ENCODE results near the gene MT3.

The MT3 gene

DNA sequence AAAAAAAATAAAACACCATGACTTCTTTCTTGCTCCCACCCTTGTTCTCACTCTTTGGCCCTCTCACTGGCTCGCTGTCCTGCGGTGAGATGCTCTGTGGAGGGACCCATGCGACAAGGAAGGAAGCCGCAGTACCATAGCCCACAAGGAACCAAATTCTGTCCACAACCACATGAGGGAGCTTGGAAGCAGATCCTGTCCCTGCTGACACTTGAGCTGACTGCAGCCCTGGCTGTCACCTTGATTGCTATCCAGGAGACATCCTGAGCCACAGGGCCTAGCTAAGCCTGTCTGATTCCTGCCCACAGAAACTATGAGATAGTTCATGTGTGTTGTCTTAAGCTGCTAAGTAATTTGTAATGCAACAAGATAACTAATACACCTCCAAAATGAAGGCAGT is 14.3 kb downstream of the MT3 start:
- Histone ChIP-seq H3K4me3 (ENCODE audit: low read depth, low read length) (no peak overlapping the region), H3K36me3 (ENCODE audit: control insufficient read depth, insufficient read depth, low read length) (no peaks in the 10 kb centered on the region), H3K9me3 (ENCODE audit: control insufficient read depth, insufficient read depth, low read depth, low read length) (no peaks in the 10 kb centered on the region), H3K4me1 (ENCODE audit: control insufficient read depth, insufficient read depth, low read length) (peaks cover 16% of the 10 kb centered on the region), H3K27me3 (ENCODE audit: control insufficient read depth, insufficient read depth, low read length) (peaks cover 14% of the 10 kb centered on the region), H3K27ac (ENCODE audit: low read depth, low read length) (no peak overlapping the region), H3K9ac (ENCODE audit: low read length) (no peak overlapping the region)

DNA sequence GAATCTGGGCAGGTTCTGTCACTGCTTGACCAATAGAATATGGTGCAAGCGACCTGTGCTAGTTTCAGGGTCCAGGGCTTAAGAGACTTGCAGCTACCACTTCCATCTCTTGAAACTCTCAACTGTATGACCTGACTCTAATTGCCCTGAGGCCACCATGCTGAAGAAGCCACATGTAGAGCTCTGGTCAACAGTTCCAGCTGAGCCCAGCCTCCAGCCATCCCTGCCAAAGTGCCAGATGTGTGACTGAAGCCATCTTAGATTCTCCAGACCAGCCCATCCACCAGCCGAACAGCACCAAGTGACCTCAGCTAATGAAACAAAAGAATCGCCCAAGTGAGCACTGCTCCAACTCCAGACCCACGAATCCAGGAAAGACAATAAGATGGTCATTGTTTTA is 15.6 kb downstream of the MT3 start:
- peaks cover 28% of the 10 kb centered on the region for H3K27me3 ChIP-seq (ENCODE audit: control insufficient read depth, insufficient read depth, low read length)
- H3K4me1 ChIP-seq (ENCODE audit: control insufficient read depth, insufficient read depth, low read length): peaks cover 30% of the 10 kb centered on the region
- no peak overlapping the region for H3K27ac ChIP-seq (ENCODE audit: low read depth, low read length)
- no peaks in the 10 kb centered on the region for H3K36me3 ChIP-seq (ENCODE audit: control insufficient read depth, insufficient read depth, low read length)
- no peak overlapping the region for H3K9ac ChIP-seq (ENCODE audit: low read length)
- no peak overlapping the region for H3K4me3 ChIP-seq (ENCODE audit: low read depth, low read length)
- H3K9me3 ChIP-seq (ENCODE audit: control insufficient read depth, insufficient read depth, low read depth, low read length): no peaks in the 10 kb centered on the region

DNA sequence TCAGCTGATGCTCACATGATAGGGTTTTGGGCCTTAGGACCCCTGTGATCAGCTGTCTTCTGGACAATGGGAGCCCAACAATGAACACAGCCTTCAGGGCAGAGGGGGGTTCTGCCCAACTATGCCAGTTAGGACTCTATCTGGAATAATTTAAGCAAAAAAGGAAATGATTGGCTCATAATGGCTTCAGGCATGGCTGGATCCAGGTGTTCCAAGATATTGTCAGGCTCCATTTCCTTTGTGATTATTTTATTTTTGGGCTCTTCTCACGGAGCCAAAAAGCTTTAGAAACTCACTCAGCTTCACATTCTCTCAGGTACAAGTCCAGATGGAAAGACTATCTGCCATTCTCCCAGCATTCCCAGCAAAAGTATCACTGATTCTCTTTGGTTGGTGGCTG is 16.1 kb downstream of the MT3 start:
- H3K4me1 ChIP-seq (ENCODE audit: control insufficient read depth, insufficient read depth, low read length): peaks cover 35% of the 10 kb centered on the region
- no peaks in the 10 kb centered on the region for H3K36me3 ChIP-seq (ENCODE audit: control insufficient read depth, insufficient read depth, low read length)
- peaks cover 33% of the 10 kb centered on the region for H3K27me3 ChIP-seq (ENCODE audit: control insufficient read depth, insufficient read depth, low read length)
- H3K9me3 ChIP-seq (ENCODE audit: control insufficient read depth, insufficient read depth, low read depth, low read length): no peaks in the 10 kb centered on the region
- H3K4me3 ChIP-seq (ENCODE audit: low read depth, low read length): no peak overlapping the region
- no peak overlapping the region for H3K9ac ChIP-seq (ENCODE audit: low read length)
- H3K27ac ChIP-seq (ENCODE audit: low read depth, low read length): no peak overlapping the region

DNA sequence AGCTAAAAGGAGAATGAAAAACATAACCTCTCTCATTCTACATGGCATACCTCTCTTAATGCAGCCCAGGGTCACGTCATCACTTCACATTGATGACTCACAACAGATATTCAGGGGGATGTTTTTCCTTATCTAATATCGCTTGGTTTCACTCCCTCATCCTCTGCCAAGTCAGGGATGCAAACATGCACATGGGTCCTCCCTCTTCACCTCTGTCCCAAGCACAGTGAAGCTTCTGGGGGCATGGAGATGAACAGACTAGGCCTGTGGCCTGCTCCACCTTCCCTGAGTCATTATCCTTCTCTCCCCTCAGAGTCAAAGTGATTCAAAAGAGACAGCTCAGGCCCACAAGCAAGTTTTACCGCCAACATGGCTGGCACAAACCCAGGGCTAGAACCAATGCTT is 16.7 kb downstream of the MT3 start:
- H3K9me3 ChIP-seq (ENCODE audit: control insufficient read depth, insufficient read depth, low read depth, low read length): no peaks in the 10 kb centered on the region
- no peak overlapping the region for H3K4me3 ChIP-seq (ENCODE audit: low read depth, low read length)
- H3K27me3 ChIP-seq (ENCODE audit: control insufficient read depth, insufficient read depth, low read length): peaks cover 39% of the 10 kb centered on the region
- no peak overlapping the region for H3K9ac ChIP-seq (ENCODE audit: low read length)
- H3K4me1 ChIP-seq (ENCODE audit: control insufficient read depth, insufficient read depth, low read length): peaks cover 36% of the 10 kb centered on the region
- H3K36me3 ChIP-seq (ENCODE audit: control insufficient read depth, insufficient read depth, low read length): no peaks in the 10 kb centered on the region
- H3K27ac ChIP-seq (ENCODE audit: low read depth, low read length): no peak overlapping the region

DNA sequence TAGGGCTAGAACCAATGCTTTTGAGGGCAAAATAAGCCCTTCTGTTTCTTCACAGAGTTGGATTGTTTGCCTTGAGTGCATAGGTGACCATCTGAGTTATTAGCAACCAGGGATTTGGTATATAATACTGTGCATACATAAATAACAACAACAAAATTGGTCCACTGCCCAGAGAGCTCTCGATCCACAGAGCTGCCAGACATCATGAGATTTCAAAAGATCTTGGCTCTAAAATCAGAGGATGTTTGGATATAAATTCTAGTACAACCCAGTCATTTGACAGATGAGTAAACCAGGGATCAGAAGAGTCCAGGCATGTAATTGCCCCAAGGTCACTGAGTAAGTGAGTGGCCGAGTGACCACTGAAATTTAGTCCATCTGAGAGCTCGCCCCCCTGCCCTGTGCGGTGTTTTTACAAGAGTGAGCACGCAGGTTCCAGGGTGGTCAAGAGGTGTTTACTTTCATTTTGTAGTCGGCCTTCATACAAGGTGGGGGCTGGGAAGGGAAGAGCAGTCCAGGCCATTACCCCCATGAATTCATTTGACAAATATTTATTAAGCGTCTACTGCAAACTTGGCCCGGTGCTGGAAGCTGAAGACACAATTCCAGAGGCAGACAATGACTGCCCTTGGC is 17.3 kb downstream of the MT3 start:
- H3K36me3 ChIP-seq (ENCODE audit: control insufficient read depth, insufficient read depth, low read length): no peaks in the 10 kb centered on the region
- H3K9ac ChIP-seq (ENCODE audit: low read length): no peak overlapping the region
- H3K4me1 ChIP-seq (ENCODE audit: control insufficient read depth, insufficient read depth, low read length): peaks cover 36% of the 10 kb centered on the region
- H3K9me3 ChIP-seq (ENCODE audit: control insufficient read depth, insufficient read depth, low read depth, low read length): no peaks in the 10 kb centered on the region
- no peak overlapping the region for H3K27ac ChIP-seq (ENCODE audit: low read depth, low read length)
- peaks cover 44% of the 10 kb centered on the region for H3K27me3 ChIP-seq (ENCODE audit: control insufficient read depth, insufficient read depth, low read length)
- H3K4me3 ChIP-seq (ENCODE audit: low read depth, low read length): no peak overlapping the region

DNA sequence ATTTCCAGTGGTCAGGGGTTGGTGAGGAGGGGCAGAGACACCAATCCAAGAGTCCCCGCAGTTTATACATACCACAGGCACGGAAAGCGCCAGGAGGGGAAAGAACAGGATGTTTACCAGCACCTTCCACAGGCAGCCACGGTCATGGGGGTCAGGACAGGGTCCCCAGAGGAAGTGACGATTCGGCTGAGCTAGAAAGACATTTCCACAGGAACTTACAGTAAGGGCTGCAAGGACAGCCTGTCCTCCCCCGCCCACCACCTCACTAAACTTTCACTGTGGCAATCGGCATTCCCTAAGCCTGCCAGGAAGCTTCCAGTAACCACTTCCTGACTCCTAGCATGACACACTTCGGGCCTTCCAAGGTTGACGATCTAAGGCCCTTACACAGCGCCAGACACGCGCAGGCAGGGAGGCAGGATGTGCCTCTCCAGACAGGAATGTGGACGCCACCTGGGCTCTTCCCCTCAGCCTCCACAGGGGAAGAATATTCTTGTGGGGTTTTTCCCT is 17.8 kb downstream of the MT3 start:
- Histone ChIP-seq H3K4me3 (ENCODE audit: low read depth, low read length) (no peak overlapping the region), H3K27ac (ENCODE audit: low read depth, low read length) (no peak overlapping the region), H3K27me3 (ENCODE audit: control insufficient read depth, insufficient read depth, low read length) (peaks cover 46% of the 10 kb centered on the region), H3K9me3 (ENCODE audit: control insufficient read depth, insufficient read depth, low read depth, low read length) (no peaks in the 10 kb centered on the region), H3K36me3 (ENCODE audit: control insufficient read depth, insufficient read depth, low read length) (no peaks in the 10 kb centered on the region), H3K4me1 (ENCODE audit: control insufficient read depth, insufficient read depth, low read length) (peaks cover 36% of the 10 kb centered on the region), H3K9ac (ENCODE audit: low read length) (peak overlapping the region; percentile 14)

DNA sequence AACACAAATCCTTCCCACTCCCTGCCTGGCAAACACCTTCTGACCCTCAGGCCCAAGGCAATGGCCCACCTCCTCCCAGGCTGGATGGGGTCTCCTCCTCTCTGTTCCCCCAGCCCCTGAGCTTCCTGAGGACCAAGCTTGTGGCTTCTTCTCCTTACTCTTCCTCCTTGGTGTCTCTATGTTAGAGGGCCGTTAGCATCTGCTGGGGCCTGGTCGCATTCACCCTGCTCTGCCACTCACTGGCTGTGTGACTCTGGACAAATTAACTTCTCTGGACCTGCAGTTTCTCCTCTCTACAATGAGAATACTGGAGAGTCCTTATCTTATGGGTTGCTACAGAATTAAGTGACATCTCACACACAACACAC is 18.3 kb downstream of the MT3 start:
- no peaks in the 10 kb centered on the region for H3K36me3 ChIP-seq (ENCODE audit: control insufficient read depth, insufficient read depth, low read length)
- H3K4me3 ChIP-seq (ENCODE audit: low read depth, low read length): peak overlapping the region; percentile 70
- H3K27me3 ChIP-seq (ENCODE audit: control insufficient read depth, insufficient read depth, low read length): peaks cover 46% of the 10 kb centered on the region
- H3K4me1 ChIP-seq (ENCODE audit: control insufficient read depth, insufficient read depth, low read length): peaks cover 36% of the 10 kb centered on the region
- H3K9ac ChIP-seq (ENCODE audit: low read length): peak overlapping the region; percentile 81
- no peaks in the 10 kb centered on the region for H3K9me3 ChIP-seq (ENCODE audit: control insufficient read depth, insufficient read depth, low read depth, low read length)
- peak overlapping the region; percentile 7; the same call in 1 of the 2 replicates for H3K27ac ChIP-seq (ENCODE audit: low read depth, low read length)

DNA sequence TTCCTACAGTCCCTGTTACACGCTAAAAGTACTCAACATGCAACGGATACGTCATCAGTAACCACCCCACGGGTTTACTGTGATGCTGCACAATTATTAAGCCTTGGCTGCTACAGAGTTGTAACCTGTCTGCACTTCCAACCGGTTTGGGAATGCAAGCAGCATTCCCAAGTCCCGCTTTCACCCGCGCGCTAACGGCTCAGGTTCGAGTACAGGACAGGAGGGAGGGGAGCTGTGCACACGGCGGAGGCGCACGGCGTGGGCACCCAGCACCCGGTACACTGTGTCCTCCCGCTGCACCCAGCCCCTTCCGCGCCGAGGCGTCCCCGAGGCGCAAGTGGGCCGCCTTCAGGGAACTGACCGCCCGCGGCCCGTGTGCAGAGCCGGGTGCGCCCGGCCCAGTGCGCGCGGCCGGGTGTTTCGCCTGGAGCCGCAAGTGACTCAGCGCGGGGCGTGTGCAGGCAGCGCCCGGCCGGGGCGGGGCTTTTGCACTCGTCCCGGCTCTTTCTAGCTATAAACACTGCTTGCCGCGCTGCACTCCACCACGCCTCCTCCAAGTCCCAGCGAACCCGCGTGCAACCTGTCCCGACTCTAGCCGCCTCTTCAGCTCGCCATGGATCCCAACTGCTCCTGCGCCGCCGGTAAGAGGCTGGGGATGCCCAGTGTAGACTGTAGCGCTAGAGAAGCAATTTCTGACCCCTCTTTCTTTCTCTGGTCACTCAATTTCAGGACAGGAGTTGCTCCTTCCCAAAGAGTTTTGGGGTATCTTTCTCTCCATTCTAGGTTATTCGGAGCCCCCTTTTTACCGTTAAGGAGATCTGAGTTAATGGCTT is 18.9 kb downstream of the MT3 start, which contains the start of gene MT2A:
MT2A (plus strand) TSS at position 542 of the 833 bp plus-strand sequence; CDS start at position 614, 72 bp downstream.
- peaks cover 36% of the 10 kb centered on the region for H3K4me1 ChIP-seq (ENCODE audit: control insufficient read depth, insufficient read depth, low read length)
- H3K27ac ChIP-seq (ENCODE audit: low read depth, low read length): peak within 1 kb of the TSS; percentile 7; the same call in 1 of the 2 replicates
- H3K27me3 ChIP-seq (ENCODE audit: control insufficient read depth, insufficient read depth, low read length): peaks cover 46% of the 10 kb centered on the region
- H3K36me3 ChIP-seq (ENCODE audit: control insufficient read depth, insufficient read depth, low read length): no peaks in the 10 kb centered on the region
- H3K4me3 ChIP-seq (ENCODE audit: low read depth, low read length): peak within 1 kb of the TSS; percentile 70
- H3K9ac ChIP-seq (ENCODE audit: low read length): peak within 1 kb of the TSS; percentile 81
- H3K9me3 ChIP-seq (ENCODE audit: control insufficient read depth, insufficient read depth, low read depth, low read length): no peaks in the 10 kb centered on the region

DNA sequence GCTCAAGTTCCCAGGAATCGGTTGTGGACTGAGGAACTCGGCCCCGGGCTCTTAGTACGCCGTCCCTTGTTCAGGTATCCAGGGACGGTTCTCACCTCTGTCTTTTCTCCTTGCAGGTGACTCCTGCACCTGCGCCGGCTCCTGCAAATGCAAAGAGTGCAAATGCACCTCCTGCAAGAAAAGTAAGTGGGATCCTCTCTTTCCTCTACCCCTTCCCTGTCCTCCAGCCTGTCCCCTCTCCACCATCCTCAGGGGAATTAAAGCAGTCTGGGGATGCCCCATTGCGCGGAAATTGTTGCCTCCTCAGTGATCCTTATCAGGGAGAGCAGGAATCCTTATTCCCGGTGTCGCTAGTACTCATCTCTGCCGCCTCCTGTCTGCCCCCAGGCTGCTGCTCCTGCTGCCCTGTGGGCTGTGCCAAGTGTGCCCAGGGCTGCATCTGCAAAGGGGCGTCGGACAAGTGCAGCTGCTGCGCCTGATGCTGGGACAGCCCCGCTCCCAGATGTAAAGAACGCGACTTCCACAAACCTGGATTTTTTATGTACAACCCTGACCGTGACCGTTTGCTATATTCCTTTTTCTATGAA is 19.6 kb downstream of the MT3 start:
- H3K9me3 ChIP-seq (ENCODE audit: control insufficient read depth, insufficient read depth, low read depth, low read length): no peaks in the 10 kb centered on the region
- H3K4me1 ChIP-seq (ENCODE audit: control insufficient read depth, insufficient read depth, low read length): peaks cover 36% of the 10 kb centered on the region
- no peaks in the 10 kb centered on the region for H3K36me3 ChIP-seq (ENCODE audit: control insufficient read depth, insufficient read depth, low read length)
- peak overlapping the region; percentile 70 for H3K4me3 ChIP-seq (ENCODE audit: low read depth, low read length)
- H3K27ac ChIP-seq (ENCODE audit: low read depth, low read length): no peak overlapping the region
- peak overlapping the region; percentile 74 for H3K9ac ChIP-seq (ENCODE audit: low read length)
- peaks cover 50% of the 10 kb centered on the region for H3K27me3 ChIP-seq (ENCODE audit: control insufficient read depth, insufficient read depth, low read length)

DNA sequence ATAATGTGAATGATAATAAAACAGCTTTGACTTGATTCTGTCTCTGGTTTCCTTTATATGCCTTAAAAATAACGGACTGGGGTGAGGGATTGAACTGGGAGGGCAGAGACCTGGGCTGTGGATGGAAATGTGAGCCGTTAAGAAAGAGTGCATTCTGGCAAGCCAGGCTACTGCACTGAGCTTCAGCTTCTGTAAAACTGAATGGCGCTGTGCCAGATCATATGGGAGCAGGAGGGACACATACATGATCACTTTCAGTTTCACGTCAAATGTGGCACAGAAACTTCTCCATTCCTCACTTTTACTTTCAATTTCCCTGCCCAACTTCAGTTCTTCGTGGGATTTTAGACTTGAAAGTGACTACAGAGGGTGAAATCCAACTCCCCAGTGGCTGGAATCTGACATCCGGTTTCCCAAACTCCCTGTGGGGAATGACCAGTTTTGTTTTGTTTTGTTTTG is 20.2 kb downstream of the MT3 start:
- peaks cover 53% of the 10 kb centered on the region for H3K27me3 ChIP-seq (ENCODE audit: control insufficient read depth, insufficient read depth, low read length)
- no peaks in the 10 kb centered on the region for H3K9me3 ChIP-seq (ENCODE audit: control insufficient read depth, insufficient read depth, low read depth, low read length)
- no peak overlapping the region for H3K27ac ChIP-seq (ENCODE audit: low read depth, low read length)
- H3K4me1 ChIP-seq (ENCODE audit: control insufficient read depth, insufficient read depth, low read length): peaks cover 36% of the 10 kb centered on the region
- no peaks in the 10 kb centered on the region for H3K36me3 ChIP-seq (ENCODE audit: control insufficient read depth, insufficient read depth, low read length)
- H3K4me3 ChIP-seq (ENCODE audit: low read depth, low read length): peak overlapping the region; percentile 70
- peak overlapping the region; percentile 44 for H3K9ac ChIP-seq (ENCODE audit: low read length)
